ENCODE data around the gene IGF2BP3. TPM values are rescaled to one million over a fixed set of nuclear protein-coding genes. Genes with fewer than 3 reads are reported as not detected.

Gene IGF2BP3
- total RNA-seq, 4 donors from 2014 or later = 0.13 to 0.35 TPM; not detected in 2

DNA sequence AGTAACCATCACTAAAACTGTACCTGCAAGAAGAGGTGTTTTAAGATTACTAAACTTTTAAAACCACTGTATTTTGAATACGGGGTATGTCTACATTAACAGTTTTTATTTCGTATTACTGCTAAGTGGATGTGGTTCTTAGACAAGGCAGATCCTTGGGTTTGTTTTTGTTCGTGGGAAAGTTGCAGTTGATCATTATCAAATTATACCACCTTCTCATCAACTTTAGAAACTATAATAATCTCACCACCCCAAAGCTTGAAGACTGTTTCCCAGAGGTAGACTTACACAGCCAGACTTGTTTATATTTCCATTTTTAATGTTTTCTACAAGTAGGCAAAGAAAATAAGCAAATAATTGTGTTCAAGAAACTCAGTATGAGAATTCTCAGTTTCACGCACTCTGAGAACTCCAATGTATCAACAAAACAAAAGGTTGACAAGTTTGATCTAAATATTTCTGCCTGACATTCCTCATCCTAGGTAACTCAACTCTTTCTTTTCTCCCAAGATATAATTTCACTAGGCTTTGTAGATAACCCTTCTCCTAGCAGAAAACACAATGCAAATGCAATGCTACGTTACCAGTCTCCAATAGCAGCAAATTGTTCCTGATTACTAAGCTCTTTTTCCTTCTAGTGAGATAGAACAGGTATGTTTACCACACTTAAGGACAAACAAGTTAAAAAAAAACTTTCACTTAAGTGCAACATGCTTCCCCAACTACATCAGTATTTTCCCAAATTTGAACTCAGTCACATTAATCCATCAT lies 36.0 kb downstream of the IGF2BP3 start:
- no peaks in the 10 kb centered on the region for H3K36me3 ChIP-seq
- no peak overlapping the region for H3K4me3 ChIP-seq
- no peak for ATAC-seq
- H3K4me1 ChIP-seq = no peaks in the 10 kb centered on the region
- peaks cover 12% of the 10 kb centered on the region for H3K27me3 ChIP-seq
- 80 to 88% methylated on average over 5 of the region's 5 CpGs for WGBS, 2 donors (ENCODE audit: low coverage in 1 of 2)
- no peak overlapping the region for H3K27ac ChIP-seq
- no peaks in the 10 kb centered on the region for H3K9me3 ChIP-seq
- no peak for TF ChIP-seq EP300 (IDR thresholded peaks at IDR 0.05)
- TF ChIP-seq, protein P1, sequence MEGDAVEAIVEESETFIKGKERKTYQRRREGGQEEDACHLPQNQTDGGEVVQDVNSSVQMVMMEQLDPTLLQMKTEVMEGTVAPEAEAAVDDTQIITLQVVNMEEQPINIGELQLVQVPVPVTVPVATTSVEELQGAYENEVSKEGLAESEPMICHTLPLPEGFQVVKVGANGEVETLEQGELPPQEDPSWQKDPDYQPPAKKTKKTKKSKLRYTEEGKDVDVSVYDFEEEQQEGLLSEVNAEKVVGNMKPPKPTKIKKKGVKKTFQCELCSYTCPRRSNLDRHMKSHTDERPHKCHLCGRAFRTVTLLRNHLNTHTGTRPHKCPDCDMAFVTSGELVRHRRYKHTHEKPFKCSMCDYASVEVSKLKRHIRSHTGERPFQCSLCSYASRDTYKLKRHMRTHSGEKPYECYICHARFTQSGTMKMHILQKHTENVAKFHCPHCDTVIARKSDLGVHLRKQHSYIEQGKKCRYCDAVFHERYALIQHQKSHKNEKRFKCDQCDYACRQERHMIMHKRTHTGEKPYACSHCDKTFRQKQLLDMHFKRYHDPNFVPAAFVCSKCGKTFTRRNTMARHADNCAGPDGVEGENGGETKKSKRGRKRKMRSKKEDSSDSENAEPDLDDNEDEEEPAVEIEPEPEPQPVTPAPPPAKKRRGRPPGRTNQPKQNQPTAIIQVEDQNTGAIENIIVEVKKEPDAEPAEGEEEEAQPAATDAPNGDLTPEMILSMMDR (IDR thresholded peaks at IDR 0.05) = no peak
- no peak for TF ChIP-seq POLR2AphosphoS5 (IDR thresholded peaks at IDR 0.05)
- TF ChIP-seq POLR2A (IDR thresholded peaks at IDR 0.05) = no peak

DNA sequence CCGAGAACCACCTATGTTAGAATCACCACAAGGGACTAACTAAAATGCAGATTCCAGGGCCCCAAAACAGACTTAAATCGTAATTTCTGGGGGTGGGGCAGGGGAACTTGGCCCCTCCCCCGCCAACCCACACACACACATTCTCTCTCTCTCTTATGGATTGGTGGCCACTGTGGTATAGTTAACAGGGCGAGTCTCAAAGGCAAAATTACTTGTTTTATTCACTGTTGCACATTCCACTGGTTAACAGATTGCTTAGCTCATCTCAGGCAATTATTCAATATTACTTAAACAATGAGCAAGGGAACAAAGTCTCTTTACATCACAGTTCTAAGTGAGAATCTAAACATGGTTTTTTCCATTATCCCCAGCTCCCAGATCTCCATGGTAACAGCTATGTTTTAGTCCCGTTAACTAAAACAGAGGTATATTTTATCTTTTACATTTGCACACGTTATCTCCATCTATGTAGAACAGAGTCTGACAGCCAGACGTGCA lies 38.5 kb downstream of the IGF2BP3 start:
- 65 to 67% methylated on average over 6 to 7 of the region's 7 CpGs for WGBS, 2 donors (ENCODE audit: low coverage in 1 of 2)
- Histone ChIP-seq H3K27ac (no peak overlapping the region), H3K36me3 (no peaks in the 10 kb centered on the region), H3K9me3 (no peaks in the 10 kb centered on the region), H3K4me3 (no peak overlapping the region), H3K27me3 (peaks cover 12% of the 10 kb centered on the region), H3K4me1 (no peaks in the 10 kb centered on the region)
- TF ChIP-seq, protein P1 (IDR thresholded peaks at IDR 0.05) = no peak
- TF ChIP-seq POLR2AphosphoS5 (IDR thresholded peaks at IDR 0.05) (no peak), POLR2A (IDR thresholded peaks at IDR 0.05) (no peak), EP300 (IDR thresholded peaks at IDR 0.05) (no peak)
- ATAC-seq = no peak

DNA sequence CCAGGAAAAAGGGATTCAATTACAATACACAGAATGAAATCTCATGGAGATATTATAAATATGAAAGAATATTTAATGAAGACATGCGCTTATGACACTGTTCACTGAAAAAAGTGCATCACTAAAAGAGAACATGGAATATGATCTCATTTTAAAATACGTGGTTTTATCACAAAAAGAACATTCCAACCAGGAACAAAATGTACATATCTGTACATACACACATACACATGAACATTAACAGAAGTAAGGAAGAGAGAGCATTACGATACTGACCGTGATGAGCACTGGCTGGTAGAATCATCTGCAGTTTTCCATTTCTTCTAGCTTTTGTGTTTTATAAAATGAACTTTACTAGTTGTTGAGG lies 39.4 kb downstream of the IGF2BP3 start:
- TF ChIP-seq, protein P1 (IDR thresholded peaks at IDR 0.05) = no peak
- TF ChIP-seq EP300 (IDR thresholded peaks at IDR 0.05) (no peak), POLR2AphosphoS5 (IDR thresholded peaks at IDR 0.05) (no peak), POLR2A (IDR thresholded peaks at IDR 0.05) (no peak)
- no peak overlapping the region for H3K4me3 ChIP-seq
- H3K9me3 ChIP-seq = no peaks in the 10 kb centered on the region
- H3K4me1 ChIP-seq = no peaks in the 10 kb centered on the region
- peaks cover 12% of the 10 kb centered on the region for H3K27me3 ChIP-seq
- WGBS, 2 donors (ENCODE audit: low coverage in 1 of 2) = 74 to 86% methylated on average over 3 to 4 of the region's 4 CpGs
- no peak overlapping the region for H3K27ac ChIP-seq
- no peak for ATAC-seq
- H3K36me3 ChIP-seq = no peaks in the 10 kb centered on the region

DNA sequence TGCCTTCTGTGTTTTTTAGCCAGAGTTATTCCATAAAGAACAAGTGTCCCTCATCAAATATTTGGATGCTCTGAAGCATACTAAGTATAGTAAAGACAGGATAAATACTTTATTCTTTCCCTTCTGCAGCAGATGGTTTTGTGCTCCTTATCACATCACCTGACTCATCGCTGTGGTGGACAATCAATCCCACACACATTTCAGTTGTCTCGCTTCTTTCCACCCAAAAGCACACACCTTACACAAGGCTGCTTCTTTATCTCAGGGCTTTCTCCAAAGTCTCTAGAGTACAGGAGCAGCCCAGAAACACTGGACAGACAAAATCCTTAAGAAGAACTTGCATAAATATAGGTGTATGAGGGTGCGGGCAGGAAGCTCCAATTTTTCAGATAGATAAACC lies 43.4 kb downstream of the IGF2BP3 start:
- Histone ChIP-seq H3K36me3 (no peaks in the 10 kb centered on the region), H3K27ac (no peak overlapping the region), H3K27me3 (peaks cover 16% of the 10 kb centered on the region), H3K4me1 (no peaks in the 10 kb centered on the region), H3K9me3 (no peaks in the 10 kb centered on the region), H3K4me3 (no peak overlapping the region)
- WGBS, 2 donors (ENCODE audit: low coverage in 1 of 2) = 91 to 94% methylated on average over 3 of the region's 3 CpGs
- ATAC-seq = no peak
- TF ChIP-seq POLR2AphosphoS5 (IDR thresholded peaks at IDR 0.05) (no peak), EP300 (IDR thresholded peaks at IDR 0.05) (no peak)
- TF ChIP-seq, protein P1 (IDR thresholded peaks at IDR 0.05) = no peak

DNA sequence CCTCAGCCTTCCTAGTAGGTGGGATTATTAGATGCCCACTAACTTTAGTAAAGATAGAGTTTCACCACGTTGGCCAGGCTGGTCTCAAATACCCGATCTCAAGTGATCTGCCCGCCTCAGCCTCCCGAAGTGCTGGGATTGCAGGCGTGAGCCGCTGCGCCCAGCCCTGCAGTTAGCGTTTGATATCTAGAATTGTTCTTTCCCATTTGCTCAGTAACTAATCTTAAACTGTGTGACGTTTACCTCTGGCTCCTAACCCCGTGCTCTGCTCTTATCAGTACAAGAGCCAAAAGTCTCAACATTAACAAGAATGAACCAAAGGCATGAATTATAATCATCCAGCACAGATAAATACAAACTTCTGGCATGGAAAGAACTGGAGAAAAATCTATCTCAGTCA lies 47.4 kb downstream of the IGF2BP3 start:
- H3K27ac ChIP-seq = no peak overlapping the region
- no peaks in the 10 kb centered on the region for H3K36me3 ChIP-seq
- H3K4me3 ChIP-seq = no peak overlapping the region
- no peaks in the 10 kb centered on the region for H3K9me3 ChIP-seq
- TF ChIP-seq POLR2AphosphoS5 (IDR thresholded peaks at IDR 0.05) (no peak), EP300 (IDR thresholded peaks at IDR 0.05) (no peak), POLR2A (IDR thresholded peaks at IDR 0.05) (no peak)
- TF ChIP-seq, protein P1 (IDR thresholded peaks at IDR 0.05) = no peak
- H3K27me3 ChIP-seq = peaks cover 5% of the 10 kb centered on the region
- H3K4me1 ChIP-seq = no peaks in the 10 kb centered on the region
- ATAC-seq = no peak
- WGBS, 2 donors (ENCODE audit: low coverage in 1 of 2) = 29 to 96% methylated on average over 4 to 9 of the region's 10 CpGs

Data from gastroesophageal sphincter (tissue), 4 donors.